HepG2 (cell line): ENCODE measurements around the gene TMEM235. TPM values are rescaled to one million over a fixed set of nuclear protein-coding genes. Genes with fewer than 3 reads are reported as not detected.

Experiments used
- ARNTL ChIP-seq: sonication (generic); formaldehyde crosslinking; IDR thresholded peaks from 2 replicates; pipeline ENCODE4 v1.4.0; 2020; ENCODE audit warnings: mild to moderate bottlenecking, missing genetic modification reagents
- DNMT1 ChIP-seq: sonication (generic); formaldehyde crosslinking; IDR thresholded peaks from 2 replicates; pipeline ENCODE4 v1.5.1; 2020; ENCODE audit warnings: mild to moderate bottlenecking, missing genetic modification reagents
- IRF2 ChIP-seq: IDR thresholded peaks from 2 replicates; pipeline ENCODE4 v1.6.1; 2018; ENCODE audit warnings: missing genetic modification reagents, missing compliant biosample characterization
- IRX3 ChIP-seq: sonication (generic); formaldehyde crosslinking; IDR thresholded peaks from 2 replicates; pipeline ENCODE4 v1.8.1; 2023; ENCODE audit warnings: mild to moderate bottlenecking, low read depth, missing genetic modification reagents, borderline replicate concordance
- KLF16 ChIP-seq, 2 experiments: sonication (generic) in 1 of 2; formaldehyde crosslinking in 1 of 2; IDR thresholded peaks; 2 replicates each; pipeline versions ENCODE4 v1.6.1 to v1.8.0; 2016 to 2023; ENCODE audit warnings: missing genetic modification reagents in 2 of 2, missing compliant biosample characterization in 1 of 2
- MAFK ChIP-seq, 2 experiments: IDR thresholded peaks in 1 of 2; conservative IDR thresholded peaks in 1 of 2; 2 replicates each; pipeline ENCODE4 v1.6.1; 2011; ENCODE audit warnings: improper control_type of control experiment in 2 of 2, low read length in 2 of 2
- MTA1 ChIP-seq: sonication (generic); formaldehyde crosslinking; IDR thresholded peaks from 2 replicates; pipeline ENCODE4 v1.4.0; 2020; ENCODE audit warnings: missing genetic modification reagents, mild to moderate bottlenecking, borderline replicate concordance
- PCBP1 ChIP-seq: fragments of 200-400 bp; formaldehyde crosslinking; IDR thresholded peaks from 2 replicates; pipeline ENCODE4 v1.6.1; 2017; ENCODE audit warnings: mild to moderate bottlenecking, low read depth, low read length, borderline replicate concordance
- POLR2A ChIP-seq, 2 experiments: IDR thresholded peaks; 2 replicates each; pipeline ENCODE4 v1.6.1; 2011; ENCODE audit warnings: low read depth in 2 of 2, low read length in 2 of 2, mild to moderate bottlenecking in 1 of 2, moderate library complexity in 1 of 2; ENCODE audit not compliant: insufficient read depth in 1 of 2
- REL ChIP-seq: sonication (generic); formaldehyde crosslinking; conservative IDR thresholded peaks from 2 replicates; pipeline ENCODE4 v1.8.0; 2022; ENCODE audit warnings: mild to moderate bottlenecking, missing genetic modification reagents, moderate library complexity
- SOX5 ChIP-seq: IDR thresholded peaks from 2 replicates; pipeline ENCODE4 v1.6.1; 2016; ENCODE audit warnings: borderline replicate concordance
- ZFP36 ChIP-seq: fragments of 150-350 bp; IDR thresholded peaks from 2 replicates; pipeline ENCODE4 v1.6.1; 2018; ENCODE audit warnings: borderline replicate concordance, low read length, low read depth; ENCODE audit not compliant: partially characterized antibody
- ZNF253 ChIP-seq: sonication (generic); formaldehyde crosslinking; IDR thresholded peaks from 2 replicates; pipeline ENCODE4 v1.8.0; 2022; ENCODE audit warnings: mild to moderate bottlenecking, missing genetic modification reagents, borderline replicate concordance
- ZNF34 ChIP-seq: sonication (generic); formaldehyde crosslinking; IDR thresholded peaks from 2 replicates; pipeline ENCODE4 v1.4.0; 2020; ENCODE audit warnings: mild to moderate bottlenecking, missing genetic modification reagents, borderline replicate concordance
- ZNF431 ChIP-seq: sonication (generic); formaldehyde crosslinking; IDR thresholded peaks from 2 replicates; pipeline ENCODE4 v1.9.0; 2022; ENCODE audit warnings: missing genetic modification reagents, low read depth, mild to moderate bottlenecking, borderline replicate concordance
- ZNF441 ChIP-seq: sonication (generic); formaldehyde crosslinking; IDR thresholded peaks from 2 replicates; pipeline ENCODE4 v1.7.0; 2021; ENCODE audit warnings: missing genetic modification reagents, borderline replicate concordance
- ZNF563 ChIP-seq: sonication (generic); formaldehyde crosslinking; IDR thresholded peaks from 2 replicates; pipeline ENCODE4 v1.8.0; 2022; ENCODE audit warnings: mild to moderate bottlenecking, moderate library complexity, missing genetic modification reagents
- ZNF703 ChIP-seq: sonication (generic); formaldehyde crosslinking; IDR thresholded peaks from 2 replicates; pipeline ENCODE4 v1.5.1; 2020; ENCODE audit warnings: missing genetic modification reagents, mild to moderate bottlenecking, moderate library complexity, borderline replicate concordance
- ZNF75D ChIP-seq: sonication (generic); formaldehyde crosslinking; IDR thresholded peaks from 2 replicates; pipeline ENCODE4 v1.8.1; 2023; ENCODE audit warnings: missing genetic modification reagents, mild to moderate bottlenecking, borderline replicate concordance
- polyA plus RNA-seq, 8 experiments: library from polyadenylated mRNA; depleted of rRNA in 3 of 8; stranded (reverse) in 7 of 8; unstranded in 1 of 8; fragments of >200 nt; fragmentation: Illumina TruSeq in 4 of 8; extraction: Trizol in 4 of 8; gene quantifications; 2 replicates each; pipeline versions ENCODE4 v1.2.1 to v1.2.3, GENCODE V29; 2011 to 2016; ENCODE audit warnings: low read depth in 4 of 8, missing spikeins in 1 of 8, mixed read lengths in 1 of 8; ENCODE audit not compliant: insufficient read depth in 1 of 8
- total RNA-seq, 5 experiments: library from RNA; depleted of rRNA; stranded (reverse); fragments of >200 nt; fragmentation: Illumina TruSeq; extraction: Trizol; gene quantifications; 2 replicates each; pipeline ENCODE4 v1.2.3, GENCODE V29; 2016; ENCODE audit warnings: low read depth in 1 of 5
- TF ChIP-seq, protein P1 (sequence below): sonication (generic); formaldehyde crosslinking; IDR thresholded peaks from 2 replicates; pipeline ENCODE4 v1.5.1; 2020; ENCODE audit warnings: mild to moderate bottlenecking, missing genetic modification reagents, borderline replicate concordance
- TF ChIP-seq, protein P2 (sequence below): sonication (generic); formaldehyde crosslinking; IDR thresholded peaks from 2 replicates; pipeline ENCODE4 v1.4.0; 2020; ENCODE audit warnings: missing genetic modification reagents

The TMEM235 gene
- total and polyA plus RNA-seq, 2 of the 13 experiments (the other 11 are each of a cell fraction or from before 2014, with no cell fraction given): not detected

DNA sequence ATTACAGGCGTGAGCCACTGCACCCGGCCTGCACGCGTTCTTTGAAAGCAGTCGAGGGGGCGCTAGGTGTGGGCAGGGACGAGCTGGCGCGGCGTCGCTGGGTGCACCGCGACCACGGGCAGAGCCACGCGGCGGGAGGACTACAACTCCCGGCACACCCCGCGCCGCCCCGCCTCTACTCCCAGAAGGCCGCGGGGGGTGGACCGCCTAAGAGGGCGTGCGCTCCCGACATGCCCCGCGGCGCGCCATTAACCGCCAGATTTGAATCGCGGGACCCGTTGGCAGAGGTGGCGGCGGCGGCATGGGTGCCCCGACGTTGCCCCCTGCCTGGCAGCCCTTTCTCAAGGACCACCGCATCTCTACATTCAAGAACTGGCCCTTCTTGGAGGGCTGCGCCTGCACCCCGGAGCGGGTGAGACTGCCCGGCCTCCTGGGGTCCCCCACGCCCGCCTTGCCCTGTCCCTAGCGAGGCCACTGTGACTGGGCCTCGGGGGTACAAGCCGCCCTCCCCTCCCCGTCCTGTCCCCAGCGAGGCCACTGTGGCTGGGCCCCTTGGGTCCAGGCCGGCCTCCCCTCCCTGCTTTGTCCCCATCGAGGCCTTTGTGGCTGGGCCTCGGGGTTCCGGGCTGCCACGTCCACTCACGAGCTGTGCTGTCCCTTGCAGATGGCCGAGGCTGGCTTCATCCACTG, 17.3 kb upstream of the TMEM235 start, which contains the start of gene BIRC5 (continued):
- peak; percentile 91; the same call in 1 of the 2 replicates for TF ChIP-seq IRX3 (CRISPR knock-in tag)
- TF ChIP-seq DNMT1: no peak
- no peak; the same call in 1 of the 2 replicates for TF ChIP-seq ARNTL (CRISPR knock-in tag)
- peak; percentile 60; the same call in 1 of the 2 replicates for TF ChIP-seq ZNF253 (CRISPR knock-in tag)
- TF ChIP-seq PCBP1: peak; percentile 89; the same call in 1 of the 2 replicates
- no peak for TF ChIP-seq MAFK (conservative IDR thresholded peaks at IDR 0.05 in 1 of 2, IDR thresholded peaks at IDR 0.05 in 1 of 2; ENCODE audit: low read length in 2 of 2)
- TF ChIP-seq KLF16 (CRISPR knock-in tag; IDR thresholded peaks at IDR 0.05): peak; percentile 92 to 97; a peak in 3 of 4 replicates
- peak; percentile 40; the same call in 1 of the 2 replicates for TF ChIP-seq ZNF441 (CRISPR knock-in tag)
- peak; percentile 98 for TF ChIP-seq REL (CRISPR knock-in tag)
- TF ChIP-seq ZNF75D (CRISPR knock-in tag): no peak
- TF ChIP-seq POLR2A (IDR thresholded peaks at IDR 0.05; ENCODE audit: insufficient read depth in 1 of 2, low read depth in 2 of 2, low read length in 2 of 2): peak; percentile 59 to 74
- TF ChIP-seq, protein P1, sequence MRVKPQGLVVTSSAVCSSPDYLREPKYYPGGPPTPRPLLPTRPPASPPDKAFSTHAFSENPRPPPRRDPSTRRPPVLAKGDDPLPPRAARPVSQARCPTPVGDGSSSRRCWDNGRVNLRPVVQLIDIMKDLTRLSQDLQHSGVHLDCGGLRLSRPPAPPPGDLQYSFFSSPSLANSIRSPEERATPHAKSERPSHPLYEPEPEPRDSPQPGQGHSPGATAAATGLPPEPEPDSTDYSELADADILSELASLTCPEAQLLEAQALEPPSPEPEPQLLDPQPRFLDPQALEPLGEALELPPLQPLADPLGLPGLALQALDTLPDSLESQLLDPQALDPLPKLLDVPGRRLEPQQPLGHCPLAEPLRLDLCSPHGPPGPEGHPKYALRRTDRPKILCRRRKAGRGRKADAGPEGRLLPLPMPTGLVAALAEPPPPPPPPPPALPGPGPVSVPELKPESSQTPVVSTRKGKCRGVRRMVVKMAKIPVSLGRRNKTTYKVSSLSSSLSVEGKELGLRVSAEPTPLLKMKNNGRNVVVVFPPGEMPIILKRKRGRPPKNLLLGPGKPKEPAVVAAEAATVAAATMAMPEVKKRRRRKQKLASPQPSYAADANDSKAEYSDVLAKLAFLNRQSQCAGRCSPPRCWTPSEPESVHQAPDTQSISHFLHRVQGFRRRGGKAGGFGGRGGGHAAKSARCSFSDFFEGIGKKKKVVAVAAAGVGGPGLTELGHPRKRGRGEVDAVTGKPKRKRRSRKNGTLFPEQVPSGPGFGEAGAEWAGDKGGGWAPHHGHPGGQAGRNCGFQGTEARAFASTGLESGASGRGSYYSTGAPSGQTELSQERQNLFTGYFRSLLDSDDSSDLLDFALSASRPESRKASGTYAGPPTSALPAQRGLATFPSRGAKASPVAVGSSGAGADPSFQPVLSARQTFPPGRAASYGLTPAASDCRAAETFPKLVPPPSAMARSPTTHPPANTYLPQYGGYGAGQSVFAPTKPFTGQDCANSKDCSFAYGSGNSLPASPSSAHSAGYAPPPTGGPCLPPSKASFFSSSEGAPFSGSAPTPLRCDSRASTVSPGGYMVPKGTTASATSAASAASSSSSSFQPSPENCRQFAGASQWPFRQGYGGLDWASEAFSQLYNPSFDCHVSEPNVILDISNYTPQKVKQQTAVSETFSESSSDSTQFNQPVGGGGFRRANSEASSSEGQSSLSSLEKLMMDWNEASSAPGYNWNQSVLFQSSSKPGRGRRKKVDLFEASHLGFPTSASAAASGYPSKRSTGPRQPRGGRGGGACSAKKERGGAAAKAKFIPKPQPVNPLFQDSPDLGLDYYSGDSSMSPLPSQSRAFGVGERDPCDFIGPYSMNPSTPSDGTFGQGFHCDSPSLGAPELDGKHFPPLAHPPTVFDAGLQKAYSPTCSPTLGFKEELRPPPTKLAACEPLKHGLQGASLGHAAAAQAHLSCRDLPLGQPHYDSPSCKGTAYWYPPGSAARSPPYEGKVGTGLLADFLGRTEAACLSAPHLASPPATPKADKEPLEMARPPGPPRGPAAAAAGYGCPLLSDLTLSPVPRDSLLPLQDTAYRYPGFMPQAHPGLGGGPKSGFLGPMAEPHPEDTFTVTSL (CRISPR knock-in tag): no peak
- TF ChIP-seq, protein P2, sequence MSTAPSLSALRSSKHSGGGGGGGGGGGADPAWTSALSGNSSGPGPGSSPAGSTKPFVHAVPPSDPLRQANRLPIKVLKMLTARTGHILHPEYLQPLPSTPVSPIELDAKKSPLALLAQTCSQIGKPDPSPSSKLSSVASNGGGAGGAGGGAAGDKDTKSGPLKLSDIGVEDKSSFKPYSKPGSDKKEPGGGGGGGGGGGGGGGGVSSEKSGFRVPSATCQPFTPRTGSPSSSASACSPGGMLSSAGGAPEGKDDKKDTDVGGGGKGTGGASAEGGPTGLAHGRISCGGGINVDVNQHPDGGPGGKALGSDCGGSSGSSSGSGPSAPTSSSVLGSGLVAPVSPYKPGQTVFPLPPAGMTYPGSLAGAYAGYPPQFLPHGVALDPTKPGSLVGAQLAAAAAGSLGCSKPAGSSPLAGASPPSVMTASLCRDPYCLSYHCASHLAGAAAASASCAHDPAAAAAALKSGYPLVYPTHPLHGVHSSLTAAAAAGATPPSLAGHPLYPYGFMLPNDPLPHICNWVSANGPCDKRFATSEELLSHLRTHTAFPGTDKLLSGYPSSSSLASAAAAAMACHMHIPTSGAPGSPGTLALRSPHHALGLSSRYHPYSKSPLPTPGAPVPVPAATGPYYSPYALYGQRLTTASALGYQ (CRISPR knock-in tag): peak; percentile 81
- TF ChIP-seq ZNF563 (CRISPR knock-in tag): peak; percentile 77
- TF ChIP-seq ZNF703 (CRISPR knock-in tag): peak; percentile 23; the same call in 1 of the 2 replicates
- TF ChIP-seq ZFP36: no peak
- no peak for TF ChIP-seq ZNF431 (CRISPR knock-in tag)
- TF ChIP-seq ZNF34 (CRISPR knock-in tag): 0 out of 2 replicates have a peak, but pooled peaks have one; percentile 92
- TF ChIP-seq IRF2 (CRISPR knock-in tag): peak; percentile 97
- TF ChIP-seq MTA1 (CRISPR knock-in tag): 0 out of 2 replicates have a peak, but pooled peaks have one; percentile 27
- TF ChIP-seq SOX5 (CRISPR knock-in tag): peak; percentile 53
